Measurements from ENCODE around the gene TFPI. TPM values are rescaled to one million over a fixed set of nuclear protein-coding genes. Genes with fewer than 3 reads are reported as not detected.

Gene TFPI
- total and polyA plus RNA-seq, 8 donors: 7.5 to 118 (median 16.8) TPM

GRCh38 chr2:187500585-187501359 is 53.5 kb downstream of the TFPI start:
- Histone ChIP-seq H3K4me1 (peaks cover 0 to 18% (median 6%) of the 10 kb centered on the region in 4 donors), H3K27me3 (no peaks in the 10 kb centered on the region), H3K9me3 (no peaks in the 10 kb centered on the region), H3K27ac (no peak overlapping the region), H3K4me3 (no peak overlapping the region), H3K36me3 (peaks cover 0 to 3% (median 0%) of the 10 kb centered on the region in 4 donors)
- DNase-seq: peak in 1 of 2 donors; percentile 20
- WGBS, 5 donors: 31 to 52% (median 46%) methylated on average over 7 of the region's 7 CpGs
- intact Hi-C loops (cut with DNase I; ENCODE audit: low total_unique reads): no loop called here
- TF ChIP-seq POLR2AphosphoS5 (IDR thresholded peaks at IDR 0.05): no peak
- no peak for TF ChIP-seq EP300 (IDR thresholded peaks at IDR 0.05)
- TF ChIP-seq POLR2A (IDR thresholded peaks at IDR 0.05): no peak
- TF ChIP-seq CTCF (IDR thresholded peaks at IDR 0.05): no peak

GRCh38 chr2:187499941-187500532 is 54.2 kb downstream of the TFPI start:
- intact Hi-C loops (cut with DNase I; ENCODE audit: low total_unique reads): no loop called here
- Histone ChIP-seq H3K36me3 (peaks cover 0 to 3% (median 1%) of the 10 kb centered on the region in 4 donors), H3K27ac (no peak overlapping the region), H3K4me3 (no peak overlapping the region), H3K9me3 (no peaks in the 10 kb centered on the region), H3K27me3 (no peaks in the 10 kb centered on the region), H3K4me1 (peaks cover 0 to 18% (median 6%) of the 10 kb centered on the region in 4 donors)
- peak in 5 of 7 experiments; percentile 32 to 81 (median 76) for TF ChIP-seq CTCF (IDR thresholded peaks at IDR 0.05)
- TF ChIP-seq POLR2AphosphoS5 (IDR thresholded peaks at IDR 0.05): no peak
- no peak for TF ChIP-seq EP300 (IDR thresholded peaks at IDR 0.05)
- DNase-seq: peak; percentile 63 to 81
- WGBS, 5 donors: 7 to 18% (median 9%) methylated on average over 2 of the region's 2 CpGs

GRCh38 chr2:187497858-187498463 is 56.3 kb downstream of the TFPI start:
- no peak for DNase-seq
- Histone ChIP-seq H3K36me3 (peaks cover 0 to 12% (median 5%) of the 10 kb centered on the region in 4 donors), H3K4me3 (no peak overlapping the region), H3K27ac (no peak overlapping the region), H3K9me3 (peaks cover 0 to 7% (median 2%) of the 10 kb centered on the region in 4 donors), H3K27me3 (no peaks in the 10 kb centered on the region), H3K4me1 (peaks cover 0 to 18% (median 4%) of the 10 kb centered on the region in 4 donors)
- WGBS, 5 donors: 13 to 29% (median 17%) methylated on average over 1 of the region's 1 CpG
- TF ChIP-seq POLR2A (IDR thresholded peaks at IDR 0.05) (no peak), CTCF (IDR thresholded peaks at IDR 0.05) (peak in 3 of 7 experiments; percentile 8 to 40 (median 37)), EP300 (IDR thresholded peaks at IDR 0.05) (no peak)
- intact Hi-C loops (cut with DNase I; ENCODE audit: low total_unique reads): no loop called here

DNA sequence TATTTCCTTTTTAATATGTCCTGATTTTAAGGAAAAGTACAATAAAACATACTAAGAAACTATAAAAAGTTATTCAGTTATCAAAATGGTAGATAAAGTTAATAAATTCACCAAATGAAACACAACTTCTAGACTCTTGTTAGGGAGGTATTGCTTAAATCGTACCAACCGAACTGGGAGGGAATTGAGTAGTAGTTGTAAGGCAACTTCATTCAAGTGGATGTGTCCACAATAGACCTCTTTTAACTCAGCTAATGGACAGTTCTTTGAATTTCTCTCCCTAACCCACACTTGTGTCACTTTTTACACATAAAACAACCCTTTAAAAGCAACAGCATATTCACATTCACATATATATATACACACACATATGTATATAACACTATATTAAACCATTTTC is 57.1 kb downstream of the TFPI start:
- Histone ChIP-seq H3K27me3 (no peaks in the 10 kb centered on the region), H3K36me3 (peaks cover 0 to 12% (median 6%) of the 10 kb centered on the region in 4 donors), H3K27ac (no peak overlapping the region), H3K4me3 (no peak overlapping the region), H3K9me3 (peaks cover 0 to 7% (median 2%) of the 10 kb centered on the region in 4 donors), H3K4me1 (peaks cover 0 to 18% (median 4%) of the 10 kb centered on the region in 4 donors)
- TF ChIP-seq CTCF (IDR thresholded peaks at IDR 0.05): no peak
- no peak for TF ChIP-seq EP300 (IDR thresholded peaks at IDR 0.05)
- no peak for TF ChIP-seq POLR2AphosphoS5 (IDR thresholded peaks at IDR 0.05)
- intact Hi-C loops (cut with DNase I; ENCODE audit: low total_unique reads): no loop called here
- WGBS, 5 donors: 86 to 94% (median 92%) methylated on average over 2 of the region's 2 CpGs
- no peak for DNase-seq
